Fibroblast of lung (primary cell): ENCODE data around the gene MAD2L1. TPM values are rescaled to one million over a fixed set of nuclear protein-coding genes. Genes with fewer than 3 reads are reported as not detected.

ENCODE experiments used
- DNase-seq, 2 donors: peaks; one replicate each; pipeline versions ENCODE4 v3.0.0 to v3.0.0-alpha.2; 2010; ENCODE audit warnings: low read depth in 2 of 2
- H2AFZ ChIP-seq: 2 replicates; pipeline ENCODE4 v1.5.1; 2012; ENCODE audit warnings: low read length, control low read depth, inconsistent platforms
- H3K27ac ChIP-seq: 2 replicates; pipeline ENCODE4 v1.5.1; 2011; ENCODE audit warnings: low read length, control low read depth; ENCODE audit not compliant: insufficient read depth
- H3K27me3 ChIP-seq: 2 replicates; pipeline ENCODE4 v1.5.1; 2011; ENCODE audit warnings: mild to moderate bottlenecking, low read length; ENCODE audit not compliant: control insufficient read depth, insufficient read depth
- H3K36me3 ChIP-seq: 2 replicates; pipeline ENCODE4 v1.5.1; 2011; ENCODE audit warnings: low read length; ENCODE audit not compliant: control insufficient read depth, insufficient read depth
- H3K4me1 ChIP-seq: 2 replicates; pipeline ENCODE4 v1.5.1; 2011; ENCODE audit warnings: low read length; ENCODE audit not compliant: control insufficient read depth, insufficient read depth; ENCODE audit errors: extremely low read depth
- H3K4me2 ChIP-seq: 2 replicates; pipeline ENCODE4 v1.5.1; 2011; ENCODE audit warnings: low read length, control low read depth; ENCODE audit not compliant: insufficient read depth; ENCODE audit errors: extremely low read depth
- H3K4me3 ChIP-seq, 4 experiments: fragments of 200-600 bp in 1 of 4; sonication (generic) in 1 of 4; replicated peaks in 1 of 4; 2 replicates each; pipeline ENCODE4 v1.5.1; 2011 to 2016; ENCODE audit warnings: low read length in 4 of 4, low read depth in 3 of 4, mild to moderate bottlenecking in 3 of 4, control low read depth in 2 of 4, inconsistent platforms in 1 of 4, mixed read lengths in 1 of 4; ENCODE audit not compliant: insufficient read depth in 1 of 4; ENCODE audit errors: control extremely low read depth in 1 of 4
- H3K79me2 ChIP-seq: 2 replicates; pipeline ENCODE4 v1.5.1; 2012; ENCODE audit warnings: mild to moderate bottlenecking, low read length, inconsistent platforms; ENCODE audit not compliant: control insufficient read depth, insufficient read depth
- H3K9ac ChIP-seq: 2 replicates; pipeline ENCODE4 v1.5.1; 2011; ENCODE audit warnings: mild to moderate bottlenecking, low read length, control low read depth; ENCODE audit not compliant: insufficient read depth
- H3K9me3 ChIP-seq: 2 replicates; pipeline ENCODE4 v1.5.1; 2012; ENCODE audit warnings: low read depth, low read length; ENCODE audit not compliant: control insufficient read depth, insufficient read depth
- H4K20me1 ChIP-seq: 2 replicates; pipeline ENCODE4 v1.5.1; 2011; ENCODE audit warnings: low read length; ENCODE audit not compliant: control insufficient read depth, insufficient read depth; ENCODE audit errors: extremely low read depth
- EZH2 ChIP-seq: IDR thresholded peaks from 2 replicates; pipeline ENCODE4 v1.5.1; 2012; ENCODE audit warnings: low read length, control low read depth, mild to moderate bottlenecking; ENCODE audit errors: missing control alignments
- polyA plus RNA-seq, 2 donors: library from polyadenylated mRNA; depleted of rRNA in 1 of 2; stranded (reverse) in 1 of 2; unstranded in 1 of 2; fragments of >200 nt; gene quantifications; 2 replicates each; pipeline ENCODE4 v1.2.1, GENCODE V29; 2011 to 2012; ENCODE audit warnings: missing spikeins in 1 of 2
- total RNA-seq: library from RNA; depleted of rRNA; stranded (reverse); fragments of >200 nt; gene quantifications from 2 replicates; pipeline ENCODE4 v1.2.1, GENCODE V29; 2014
- TF ChIP-seq, protein P1 (sequence below), 2 donors: IDR thresholded peaks in 1 of 2; conservative IDR thresholded peaks in 1 of 2; 1 replicate in 1 of 2; 2 replicates in 1 of 2; pipeline ENCODE4 v1.5.1; 2011 to 2012; ENCODE audit warnings: low read length in 2 of 2, control low read depth in 1 of 2, inconsistent platforms in 1 of 2, low read depth in 1 of 2, mild to moderate bottlenecking in 1 of 2

The MAD2L1 gene
- total and polyA plus RNA-seq, 2 donors (not counting 1 experiment from before 2014, with no cell fraction given), result 10.6 to 12.8 TPM

DNA sequence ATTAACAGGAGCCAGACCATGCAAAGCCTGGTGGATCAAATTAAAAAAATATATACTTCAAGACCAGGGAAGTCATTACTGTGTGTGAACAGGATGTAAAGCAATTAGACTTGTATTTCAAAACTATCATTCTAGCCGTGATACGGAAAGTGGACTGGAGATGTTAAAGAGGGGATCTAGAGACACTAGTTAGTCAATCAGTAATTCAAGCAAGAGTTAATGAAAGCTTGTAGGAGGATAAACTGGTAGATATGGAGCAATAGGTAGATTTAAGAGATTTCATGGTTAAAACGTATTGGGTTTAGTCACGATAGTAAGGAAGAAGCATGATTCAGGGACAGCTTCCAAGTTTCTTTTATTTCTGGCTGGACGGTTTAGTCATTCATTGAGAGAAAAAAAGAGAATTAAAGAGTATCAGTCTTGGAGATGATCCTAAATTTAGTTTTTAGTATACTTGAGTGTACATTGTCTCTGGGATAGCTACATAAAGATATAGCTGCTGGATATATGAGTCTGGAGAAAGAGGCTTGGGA lies 3.9 kb downstream of the MAD2L1 start:
- Histone ChIP-seq H3K27me3 (no peaks in the 10 kb centered on the region), H3K27ac (no peak overlapping the region), H3K9ac (no peak overlapping the region), H3K36me3 (no peaks in the 10 kb centered on the region), H3K79me2 (peaks cover 49% of the 10 kb centered on the region), H3K9me3 (no peaks in the 10 kb centered on the region), H3K4me3 (peak overlapping the region in 1 of 4 experiments; percentile 40), H3K4me1 (peaks cover 8% of the 10 kb centered on the region), H3K4me2 (peak overlapping the region; percentile 60), H2AFZ (peak overlapping the region; percentile 64), H4K20me1 (no peaks in the 10 kb centered on the region)
- TF ChIP-seq, protein P1, sequence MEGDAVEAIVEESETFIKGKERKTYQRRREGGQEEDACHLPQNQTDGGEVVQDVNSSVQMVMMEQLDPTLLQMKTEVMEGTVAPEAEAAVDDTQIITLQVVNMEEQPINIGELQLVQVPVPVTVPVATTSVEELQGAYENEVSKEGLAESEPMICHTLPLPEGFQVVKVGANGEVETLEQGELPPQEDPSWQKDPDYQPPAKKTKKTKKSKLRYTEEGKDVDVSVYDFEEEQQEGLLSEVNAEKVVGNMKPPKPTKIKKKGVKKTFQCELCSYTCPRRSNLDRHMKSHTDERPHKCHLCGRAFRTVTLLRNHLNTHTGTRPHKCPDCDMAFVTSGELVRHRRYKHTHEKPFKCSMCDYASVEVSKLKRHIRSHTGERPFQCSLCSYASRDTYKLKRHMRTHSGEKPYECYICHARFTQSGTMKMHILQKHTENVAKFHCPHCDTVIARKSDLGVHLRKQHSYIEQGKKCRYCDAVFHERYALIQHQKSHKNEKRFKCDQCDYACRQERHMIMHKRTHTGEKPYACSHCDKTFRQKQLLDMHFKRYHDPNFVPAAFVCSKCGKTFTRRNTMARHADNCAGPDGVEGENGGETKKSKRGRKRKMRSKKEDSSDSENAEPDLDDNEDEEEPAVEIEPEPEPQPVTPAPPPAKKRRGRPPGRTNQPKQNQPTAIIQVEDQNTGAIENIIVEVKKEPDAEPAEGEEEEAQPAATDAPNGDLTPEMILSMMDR (conservative IDR thresholded peaks at IDR 0.05 in 1 of 2, IDR thresholded peaks at IDR 0.05 in 1 of 2; ENCODE audit: low read depth in 1 of 2, low read length in 2 of 2), result no peak
- no peak for TF ChIP-seq EZH2
- peak in 1 of 2 donors; percentile 39 for DNase-seq

DNA sequence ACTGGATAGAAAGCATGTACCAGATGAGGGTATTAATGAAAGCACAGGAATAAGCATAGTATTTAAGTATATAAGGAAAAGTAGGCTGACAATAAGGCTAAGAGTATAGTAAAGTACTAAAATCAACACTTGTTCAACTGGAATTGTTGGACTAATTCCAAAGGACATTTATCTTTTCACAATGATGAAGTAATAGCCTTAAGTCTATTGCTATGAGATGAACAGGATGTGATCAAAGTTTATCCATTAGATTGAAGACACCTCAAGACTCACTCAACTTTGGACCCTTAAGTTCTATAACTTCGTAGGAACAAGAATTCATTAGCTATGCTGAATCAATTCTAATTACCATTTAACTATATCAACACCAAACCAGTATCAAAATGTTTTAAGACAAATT lies 7.6 kb downstream of the MAD2L1 start:
- Histone ChIP-seq H3K9ac (no peak overlapping the region), H3K9me3 (no peaks in the 10 kb centered on the region), H3K4me1 (peaks cover 4% of the 10 kb centered on the region), H3K36me3 (no peaks in the 10 kb centered on the region), H4K20me1 (no peaks in the 10 kb centered on the region), H3K4me3 (no peak overlapping the region), H2AFZ (no peak overlapping the region), H3K79me2 (peaks cover 27% of the 10 kb centered on the region), H3K4me2 (no peak overlapping the region), H3K27me3 (no peaks in the 10 kb centered on the region), H3K27ac (no peak overlapping the region)
- TF ChIP-seq EZH2, result no peak
- TF ChIP-seq, protein P1 (conservative IDR thresholded peaks at IDR 0.05 in 1 of 2, IDR thresholded peaks at IDR 0.05 in 1 of 2; ENCODE audit: low read depth in 1 of 2, low read length in 2 of 2), result no peak
- no peak for DNase-seq

DNA sequence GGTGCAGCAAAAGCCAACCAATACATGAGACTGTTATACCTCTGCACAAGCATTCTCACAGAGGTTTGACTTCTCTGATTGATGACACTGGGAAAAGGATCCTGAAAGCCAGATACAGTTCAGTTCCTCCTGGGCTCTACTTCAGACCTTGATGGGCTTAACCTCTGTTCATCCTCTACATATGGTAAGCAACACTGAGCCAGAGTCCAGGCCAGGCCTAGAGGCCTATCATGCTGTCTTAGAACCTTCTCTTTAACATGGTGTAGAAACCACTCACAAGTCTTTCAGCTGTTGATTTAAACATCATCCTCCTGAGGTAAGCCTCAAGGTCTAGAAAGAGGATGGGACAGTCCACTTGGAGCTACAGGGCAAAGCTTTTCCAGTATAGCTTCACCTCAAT lies 9.2 kb downstream of the MAD2L1 start:
- no peak for DNase-seq
- Histone ChIP-seq H3K4me3 (no peak overlapping the region), H3K9me3 (no peaks in the 10 kb centered on the region), H3K4me2 (no peak overlapping the region), H3K4me1 (peaks cover 2% of the 10 kb centered on the region), H3K27ac (no peak overlapping the region), H3K27me3 (no peaks in the 10 kb centered on the region), H4K20me1 (no peaks in the 10 kb centered on the region), H3K79me2 (peaks cover 11% of the 10 kb centered on the region), H3K36me3 (no peaks in the 10 kb centered on the region), H3K9ac (no peak overlapping the region), H2AFZ (no peak overlapping the region)
- TF ChIP-seq EZH2, result no peak
- TF ChIP-seq, protein P1 (conservative IDR thresholded peaks at IDR 0.05 in 1 of 2, IDR thresholded peaks at IDR 0.05 in 1 of 2; ENCODE audit: low read depth in 1 of 2, low read length in 2 of 2), result no peak
